Measurements from ENCODE around the gene BAIAP2L1. TPM values are rescaled to one million over a fixed set of nuclear protein-coding genes. Genes with fewer than 3 reads are reported as not detected.

The BAIAP2L1 gene
- total RNA-seq, 2 experiments from 2014 or later = 2.3 to 3.0 TPM

DNA sequence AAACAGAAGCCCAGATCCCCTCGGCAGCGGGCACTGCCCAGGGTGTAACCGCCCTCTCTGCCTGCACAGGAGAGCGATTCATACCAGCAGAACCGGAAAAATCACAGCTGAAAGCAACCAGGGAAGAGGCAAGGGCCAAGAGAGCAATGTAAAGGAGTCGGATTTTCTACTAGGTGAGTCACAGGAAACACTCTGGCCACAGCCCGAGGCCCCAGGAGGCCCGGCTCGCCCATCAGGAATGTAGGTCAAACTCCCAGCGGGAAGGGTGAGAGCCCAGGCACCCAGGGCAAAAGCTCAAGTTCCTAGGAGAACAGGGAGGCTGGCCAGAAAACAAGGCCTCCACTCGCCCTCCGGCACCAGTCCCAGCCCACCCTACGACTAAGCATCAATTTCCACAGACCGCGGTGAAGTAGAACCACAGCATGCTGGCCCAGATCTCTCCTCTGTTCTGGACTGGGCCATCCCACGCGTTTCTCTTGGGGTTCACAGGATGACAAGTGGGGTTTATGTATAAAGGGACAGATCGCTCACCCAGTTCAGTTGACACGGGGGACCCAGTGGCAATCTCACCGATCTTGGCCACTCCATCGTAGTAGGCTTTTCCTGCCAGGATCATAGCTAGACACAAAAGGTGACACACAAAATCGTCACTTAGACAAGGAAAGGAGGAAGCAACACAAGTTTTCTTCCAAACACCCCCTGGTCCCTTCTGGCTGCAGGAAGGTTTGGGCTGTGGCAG, 46.2 kb downstream of the BAIAP2L1 start:
- no peak for ATAC-seq
- no peaks in the 10 kb centered on the region for H3K4me1 Mint-ChIP-seq
- H3K27me3 Mint-ChIP-seq = no peaks in the 10 kb centered on the region
- H3K36me3 Mint-ChIP-seq (ENCODE audit: low read depth) = no peaks in the 10 kb centered on the region
- no peak overlapping the region for H3K4me3 Mint-ChIP-seq
- CTCF ChIA-PET = no interaction called here
- POLR2A ChIA-PET = no interaction called here
- no peak overlapping the region for H3K27ac Mint-ChIP-seq
- H3K9me3 Mint-ChIP-seq (ENCODE audit: low read depth) = no peaks in the 10 kb centered on the region
- intact Hi-C loops (cut with DNase I, micrococcal nuclease) = no loop called here
- no peak for DNase-seq

DNA sequence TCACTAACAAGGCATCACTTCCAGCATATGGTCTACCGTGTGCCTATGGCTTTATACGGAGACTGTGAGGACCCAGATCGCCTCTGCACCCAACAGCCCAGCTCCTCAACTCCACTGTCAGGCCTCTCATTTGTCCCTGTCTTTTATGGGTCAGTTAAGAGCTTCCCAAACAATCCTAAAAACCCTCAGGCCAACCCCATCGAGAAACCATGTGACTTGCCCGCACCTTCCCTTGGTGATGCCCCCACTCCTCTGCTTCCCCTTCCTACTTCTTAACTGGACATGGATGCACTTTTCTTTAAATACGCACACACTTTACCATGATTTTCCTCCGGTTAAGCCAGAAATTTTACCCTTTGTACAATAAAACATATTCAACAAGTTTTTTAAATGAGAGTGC, 46.8 kb downstream of the BAIAP2L1 start:
- intact Hi-C loops (cut with DNase I, micrococcal nuclease) = no loop called here

DNA sequence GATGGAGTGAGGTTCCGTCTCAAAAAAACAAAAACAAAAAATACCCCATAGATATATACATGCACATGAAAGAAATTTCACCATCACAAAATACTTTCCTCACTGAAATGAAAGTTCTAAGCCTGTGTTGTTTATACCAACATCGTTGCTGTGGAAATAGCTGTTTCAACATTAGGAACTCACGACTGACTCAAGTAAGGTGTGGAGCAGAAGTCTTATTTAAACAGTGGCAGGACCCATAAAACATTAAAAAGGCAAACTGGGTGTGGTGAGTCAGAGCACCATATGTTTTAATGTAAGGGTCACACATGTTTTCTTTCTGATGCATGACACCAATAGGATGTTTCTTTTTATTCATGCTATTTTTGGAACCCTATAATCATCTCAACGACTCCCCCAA, 48.3 kb downstream of the BAIAP2L1 start:
- H3K27ac Mint-ChIP-seq = no peak overlapping the region
- H3K9me3 Mint-ChIP-seq (ENCODE audit: low read depth) = no peaks in the 10 kb centered on the region
- ChIA-PET POLR2A (no interaction called here), CTCF (no interaction called here)
- intact Hi-C loops (cut with DNase I, micrococcal nuclease) = no loop called here
- H3K36me3 Mint-ChIP-seq (ENCODE audit: low read depth) = no peaks in the 10 kb centered on the region
- H3K4me3 Mint-ChIP-seq = no peak overlapping the region
- no peaks in the 10 kb centered on the region for H3K4me1 Mint-ChIP-seq
- DNase-seq (no peak), ATAC-seq (no peak)
- no peaks in the 10 kb centered on the region for H3K27me3 Mint-ChIP-seq

More for the DNA sequence above, 46.8 kb downstream of the BAIAP2L1 start:
- CTCF ChIA-PET = no interaction called here
- H3K27me3 Mint-ChIP-seq = no peaks in the 10 kb centered on the region
- no peaks in the 10 kb centered on the region for H3K4me1 Mint-ChIP-seq
- no peak for DNase-seq
- H3K27ac Mint-ChIP-seq = no peak overlapping the region
- no peak for ATAC-seq
- POLR2A ChIA-PET = no interaction called here
- no peaks in the 10 kb centered on the region for H3K9me3 Mint-ChIP-seq (ENCODE audit: low read depth)
- no peak overlapping the region for H3K4me3 Mint-ChIP-seq
- no peaks in the 10 kb centered on the region for H3K36me3 Mint-ChIP-seq (ENCODE audit: low read depth)

DNA sequence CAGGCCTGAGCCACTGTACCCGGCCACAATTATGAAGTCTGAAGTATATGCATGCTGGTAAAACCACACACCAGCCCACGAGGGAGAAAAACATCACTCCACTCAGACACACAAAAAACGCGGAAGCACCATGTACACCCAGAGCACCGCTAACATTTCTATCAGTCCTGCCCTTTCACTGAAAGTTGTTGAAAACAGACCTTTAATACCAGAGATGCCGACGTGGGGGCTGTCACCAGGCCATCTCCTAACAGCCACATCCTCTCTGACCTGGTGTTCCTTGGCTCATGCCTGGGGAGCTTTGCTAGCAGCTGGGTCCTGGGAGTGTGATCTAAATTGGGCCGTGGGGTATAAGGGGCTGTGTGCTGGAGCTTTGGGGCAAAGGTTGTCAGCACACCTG, 49.8 kb downstream of the BAIAP2L1 start:
- Mint-ChIP-seq H3K36me3 (ENCODE audit: low read depth) (no peaks in the 10 kb centered on the region), H3K9me3 (ENCODE audit: low read depth) (no peaks in the 10 kb centered on the region), H3K27me3 (no peaks in the 10 kb centered on the region), H3K4me1 (peaks cover 3% of the 10 kb centered on the region), H3K27ac (no peak overlapping the region), H3K4me3 (no peak overlapping the region)
- ChIA-PET POLR2A (no interaction called here), CTCF (no interaction called here)
- no peak for ATAC-seq
- intact Hi-C loops (cut with DNase I, micrococcal nuclease) = no loop called here
- no peak for DNase-seq

DNA sequence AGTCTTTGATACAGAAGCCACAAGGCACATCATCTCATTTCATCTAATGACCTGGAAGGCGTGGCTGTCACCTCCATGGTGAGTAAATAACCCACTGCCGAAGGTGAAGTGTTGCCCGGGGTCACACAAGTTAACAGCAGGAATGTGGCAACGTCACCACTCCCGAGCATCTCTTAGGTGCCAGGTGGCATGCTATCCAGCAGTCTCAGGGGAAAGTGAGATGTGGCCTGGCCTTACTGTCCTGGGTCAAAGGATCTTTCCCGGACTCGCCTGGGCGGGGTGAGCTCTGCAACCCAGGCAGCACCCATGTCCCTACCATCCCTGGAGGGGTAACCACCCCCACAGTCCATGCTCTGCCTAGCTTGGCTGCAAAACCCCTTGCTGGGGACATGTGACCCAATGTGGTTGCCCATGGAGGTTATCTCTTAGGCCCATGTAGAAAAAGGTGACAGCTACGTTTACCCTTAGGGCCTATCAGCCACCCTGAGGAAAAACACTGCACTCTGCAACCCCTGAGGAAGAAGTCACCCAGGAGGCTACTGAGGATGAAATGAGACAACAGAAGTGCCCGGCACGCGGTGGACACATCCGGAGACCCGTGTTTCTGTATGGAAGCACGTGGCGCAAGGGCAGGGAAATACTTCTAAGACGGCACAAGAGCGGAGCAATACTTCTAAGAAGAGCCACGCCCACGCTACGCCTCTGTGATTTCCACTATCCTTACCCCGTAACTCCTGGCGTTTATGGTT, 52.0 kb downstream of the BAIAP2L1 start:
- intact Hi-C loops (cut with DNase I, micrococcal nuclease) = no loop called here
- Mint-ChIP-seq H3K9me3 (ENCODE audit: low read depth) (no peaks in the 10 kb centered on the region), H3K4me3 (no peak overlapping the region), H3K4me1 (peaks cover 3% of the 10 kb centered on the region), H3K27me3 (no peaks in the 10 kb centered on the region), H3K36me3 (ENCODE audit: low read depth) (no peaks in the 10 kb centered on the region), H3K27ac (no peak overlapping the region)
- ATAC-seq (no peak), DNase-seq (no peak)
- ChIA-PET CTCF (no interaction called here), POLR2A (no interaction called here)

DNA sequence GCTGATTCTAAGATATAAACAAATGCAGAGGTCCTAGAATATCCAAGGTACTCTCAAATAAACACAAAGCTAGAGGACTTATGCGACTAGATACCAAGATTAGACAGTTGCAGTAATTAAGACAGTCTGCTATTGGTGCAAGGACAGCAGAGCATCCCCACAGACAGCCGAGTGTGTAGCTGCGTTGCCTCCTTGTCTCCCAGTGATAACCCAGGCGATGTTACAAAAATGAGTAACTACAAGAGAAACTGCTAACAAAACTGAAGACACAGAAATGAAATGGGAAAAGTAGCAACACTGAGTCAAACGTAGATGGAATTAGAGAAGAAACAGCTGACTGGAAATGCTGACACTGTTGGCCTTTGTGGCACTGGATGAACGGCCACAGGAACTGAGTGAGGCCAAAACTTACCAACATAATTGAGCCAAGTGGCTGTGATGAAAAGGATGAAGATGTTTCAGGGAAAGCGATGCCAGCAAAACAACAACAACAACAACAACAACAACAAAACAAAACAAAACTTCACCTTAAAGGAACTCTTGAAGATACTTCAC, 54.3 kb downstream of the BAIAP2L1 start:
- no peak for DNase-seq
- H3K36me3 Mint-ChIP-seq (ENCODE audit: low read depth) = no peaks in the 10 kb centered on the region
- H3K4me1 Mint-ChIP-seq = peaks cover 3% of the 10 kb centered on the region
- POLR2A ChIA-PET = no interaction called here
- CTCF ChIA-PET = interaction anchor here (0.6 kb wide), 1 partner anchor 75 kb away, joined by 3 read pairs; no protein-coding TSS in a partner anchor
- H3K27ac Mint-ChIP-seq = no peak overlapping the region
- ATAC-seq = no peak
- H3K4me3 Mint-ChIP-seq = no peak overlapping the region
- H3K27me3 Mint-ChIP-seq = no peaks in the 10 kb centered on the region
- H3K9me3 Mint-ChIP-seq (ENCODE audit: low read depth) = no peaks in the 10 kb centered on the region
- intact Hi-C loops (cut with DNase I, micrococcal nuclease) = no loop called here

DNA sequence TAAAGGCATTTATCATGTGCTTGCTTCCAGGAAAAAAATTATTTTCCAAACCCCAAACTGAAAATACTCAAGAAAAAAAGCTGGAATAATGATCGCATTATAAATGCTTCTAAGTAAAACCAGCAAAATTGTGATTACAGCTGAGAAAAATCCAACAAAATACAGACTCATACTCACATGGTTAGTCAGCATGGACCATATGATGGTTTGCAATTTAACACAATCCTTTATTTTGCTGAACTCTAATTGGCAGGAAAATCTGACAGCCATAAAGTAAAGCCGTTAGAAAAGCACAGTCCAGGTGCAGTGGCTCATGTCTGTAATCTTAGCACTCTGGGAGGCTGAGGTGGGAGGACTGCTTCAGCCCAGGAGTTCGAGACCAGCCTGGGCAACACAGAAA, 59.8 kb downstream of the BAIAP2L1 start:
- no peaks in the 10 kb centered on the region for H3K4me1 Mint-ChIP-seq
- POLR2A ChIA-PET = no interaction called here

DNA sequence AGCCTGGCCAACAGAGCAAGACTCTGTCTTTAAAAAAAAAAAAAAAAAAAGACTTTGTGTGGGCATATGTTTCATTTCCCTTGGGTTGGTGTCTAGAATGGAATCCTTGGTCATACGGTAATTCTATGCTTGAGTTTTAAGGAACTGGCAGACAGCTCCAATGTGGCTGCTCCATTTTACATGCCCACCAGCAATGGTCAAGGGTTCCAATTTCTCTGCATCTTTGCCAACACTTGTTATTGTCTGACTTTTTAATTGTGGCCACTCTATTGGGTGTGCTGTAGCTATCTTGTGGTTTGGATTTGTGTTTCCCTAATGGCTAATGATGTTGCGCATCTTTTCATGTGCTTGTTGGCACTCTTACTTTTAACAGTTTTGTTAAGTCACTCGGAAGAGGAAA, 61.8 kb downstream of the BAIAP2L1 start:
- no peak overlapping the region for H3K4me3 Mint-ChIP-seq
- no peak overlapping the region for H3K27ac Mint-ChIP-seq
- H3K27me3 Mint-ChIP-seq = peaks cover 2% of the 10 kb centered on the region
- no peaks in the 10 kb centered on the region for H3K36me3 Mint-ChIP-seq (ENCODE audit: low read depth)
- peaks cover 6% of the 10 kb centered on the region for H3K9me3 Mint-ChIP-seq (ENCODE audit: low read depth)
- ChIA-PET CTCF (interaction anchor here (0.7 kb wide), 1 partner anchor 239 kb away, joined by 3 read pairs; no protein-coding TSS in a partner anchor), POLR2A (no interaction called here)
- intact Hi-C loops (cut with DNase I, micrococcal nuclease) = no loop called here
- H3K4me1 Mint-ChIP-seq = no peaks in the 10 kb centered on the region
- no peak for ATAC-seq
- DNase-seq = no peak

More for the DNA sequence above, 59.8 kb downstream of the BAIAP2L1 start:
- intact Hi-C loops (cut with DNase I, micrococcal nuclease) = no loop called here
- no peak overlapping the region for H3K27ac Mint-ChIP-seq
- no peak overlapping the region for H3K4me3 Mint-ChIP-seq
- no peaks in the 10 kb centered on the region for H3K27me3 Mint-ChIP-seq
- no peaks in the 10 kb centered on the region for H3K36me3 Mint-ChIP-seq (ENCODE audit: low read depth)
- no peak for DNase-seq
- peaks cover 6% of the 10 kb centered on the region for H3K9me3 Mint-ChIP-seq (ENCODE audit: low read depth)
- no peak for ATAC-seq
- CTCF ChIA-PET = no interaction called here

DNA sequence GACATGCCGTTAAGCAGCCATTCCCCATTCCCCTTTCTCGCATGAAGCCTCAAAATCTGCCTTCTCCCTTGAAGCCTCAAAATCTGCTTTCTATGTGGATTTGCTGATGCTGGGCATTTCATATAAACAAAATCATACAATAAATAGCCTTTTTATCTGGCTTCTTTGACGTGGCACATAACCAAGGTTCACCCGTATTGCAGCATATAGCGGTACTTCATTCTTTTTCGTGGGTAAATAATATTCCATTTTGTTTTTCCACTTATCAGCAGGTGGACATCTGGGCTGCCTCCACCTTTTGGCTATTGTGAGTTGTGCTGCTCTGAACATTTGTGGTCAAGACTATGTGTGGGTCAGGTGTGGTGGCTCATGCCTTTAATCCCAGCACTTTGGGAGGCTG, 62.4 kb downstream of the BAIAP2L1 start:
- Mint-ChIP-seq H3K36me3 (ENCODE audit: low read depth) (no peaks in the 10 kb centered on the region), H3K27me3 (peaks cover 2% of the 10 kb centered on the region), H3K9me3 (ENCODE audit: low read depth) (peaks cover 6% of the 10 kb centered on the region), H3K27ac (no peak overlapping the region), H3K4me1 (no peaks in the 10 kb centered on the region), H3K4me3 (no peak overlapping the region)
- ChIA-PET CTCF (no interaction called here), POLR2A (no interaction called here)
- no peak for DNase-seq
- ATAC-seq = no peak
- intact Hi-C loops (cut with DNase I, micrococcal nuclease) = no loop called here

DNA sequence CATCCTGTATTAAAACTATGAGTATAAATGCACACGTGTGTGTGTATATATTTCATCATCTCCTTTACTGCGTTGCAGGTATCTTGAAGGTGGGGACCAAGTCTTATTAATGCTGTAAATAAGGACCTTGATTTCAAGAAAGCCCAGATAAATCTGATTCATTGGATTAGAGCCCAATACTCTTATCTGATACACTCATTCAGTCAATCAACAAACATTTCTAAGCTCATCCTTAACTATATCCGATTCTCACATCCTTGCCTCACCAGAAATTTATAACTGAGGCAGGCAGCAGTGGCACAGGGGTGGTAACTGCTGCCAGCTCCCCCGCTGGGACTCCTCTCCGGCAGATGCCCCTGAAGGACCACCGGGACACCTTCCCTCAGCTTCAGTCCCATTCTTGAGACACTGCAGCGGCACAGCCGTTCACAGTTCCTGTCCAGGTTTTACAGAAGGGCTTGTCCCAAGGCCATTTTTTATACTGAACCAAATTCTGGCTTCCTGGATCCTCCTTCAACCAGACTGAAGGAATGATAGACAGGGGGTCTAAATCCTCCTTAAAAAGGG, 65.4 kb downstream of the BAIAP2L1 start:
- DNase-seq (no peak), ATAC-seq (no peak)
- peak overlapping the region; percentile 18 for H3K4me3 Mint-ChIP-seq
- H3K27me3 Mint-ChIP-seq = peaks cover 2% of the 10 kb centered on the region
- H3K9me3 Mint-ChIP-seq (ENCODE audit: low read depth) = peaks cover 7% of the 10 kb centered on the region
- H3K36me3 Mint-ChIP-seq (ENCODE audit: low read depth) = no peaks in the 10 kb centered on the region
- ChIA-PET POLR2A (no interaction called here), CTCF (no interaction called here)
- intact Hi-C loops (cut with DNase I, micrococcal nuclease) = no loop called here
- no peak overlapping the region for H3K27ac Mint-ChIP-seq
- H3K4me1 Mint-ChIP-seq = no peaks in the 10 kb centered on the region

DNA sequence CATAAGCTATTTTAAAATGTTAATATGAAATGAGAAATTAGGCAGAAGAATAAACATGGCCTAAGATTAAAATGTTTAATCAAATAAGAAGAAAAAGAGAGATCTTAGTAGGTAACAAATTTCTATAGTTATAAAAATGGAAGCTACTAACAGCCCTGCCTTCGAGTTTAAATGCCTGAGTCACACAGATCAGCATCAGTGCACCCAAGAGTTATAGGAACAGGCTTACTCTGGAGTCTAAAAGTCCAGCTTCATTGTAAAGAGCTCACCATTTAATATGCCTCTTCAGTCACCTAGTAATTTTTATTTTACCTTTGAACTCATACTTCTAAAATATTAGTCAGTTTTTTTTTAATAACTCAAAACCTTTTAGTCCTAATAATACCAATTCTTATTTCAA, 66.8 kb downstream of the BAIAP2L1 start:
- DNase-seq (no peak), ATAC-seq (no peak)
- H3K36me3 Mint-ChIP-seq (ENCODE audit: low read depth) = no peaks in the 10 kb centered on the region
- peaks cover 2% of the 10 kb centered on the region for H3K27me3 Mint-ChIP-seq
- intact Hi-C loops (cut with DNase I, micrococcal nuclease) = no loop called here
- ChIA-PET CTCF (no interaction called here), POLR2A (no interaction called here)
- no peak overlapping the region for H3K4me3 Mint-ChIP-seq
- no peaks in the 10 kb centered on the region for H3K4me1 Mint-ChIP-seq
- H3K27ac Mint-ChIP-seq = no peak overlapping the region
- peaks cover 7% of the 10 kb centered on the region for H3K9me3 Mint-ChIP-seq (ENCODE audit: low read depth)
